ENCODE data around the gene FSIP1.

FSIP1 gene

DNA sequence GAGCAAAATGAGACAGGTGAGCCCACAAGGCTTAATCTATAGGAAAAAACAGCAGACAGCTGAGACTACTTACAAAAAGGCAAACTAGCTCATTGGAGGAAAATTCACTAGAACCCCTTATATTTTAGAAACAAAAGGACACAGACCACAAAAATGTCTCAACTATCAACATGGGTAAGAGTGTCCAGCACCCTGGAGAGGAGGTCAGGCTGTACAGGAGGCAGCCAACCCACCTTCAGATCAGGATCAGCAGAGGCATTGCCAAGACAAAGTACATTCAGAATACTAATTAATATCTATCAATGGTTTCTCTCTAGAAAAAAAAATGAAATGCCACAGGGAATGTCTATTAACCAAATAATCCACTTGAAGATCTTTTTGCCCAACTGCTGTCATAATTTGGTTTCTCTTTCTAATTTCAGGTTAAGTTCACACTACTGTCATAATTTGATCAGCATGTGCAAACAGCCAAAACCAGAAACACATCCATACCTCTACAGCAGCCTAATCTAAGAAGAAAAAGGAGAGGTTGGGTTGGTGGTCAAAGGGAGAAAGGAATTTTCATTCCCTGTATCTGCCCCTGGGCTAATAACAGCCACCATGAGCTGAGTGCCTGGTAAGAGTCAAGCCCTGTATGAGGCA lies 227.8 kb downstream of the FSIP1 start:
- no peak overlapping the region for H3K27ac ChIP-seq (ENCODE audit: poor library complexity, severe bottlenecking)
- no peaks in the 10 kb centered on the region for H3K9me3 ChIP-seq (ENCODE audit: severe bottlenecking)
- peaks cover 8% of the 10 kb centered on the region for H3K4me1 ChIP-seq (ENCODE audit: insufficient read depth, poor library complexity, severe bottlenecking)
- TF ChIP-seq, protein P1, sequence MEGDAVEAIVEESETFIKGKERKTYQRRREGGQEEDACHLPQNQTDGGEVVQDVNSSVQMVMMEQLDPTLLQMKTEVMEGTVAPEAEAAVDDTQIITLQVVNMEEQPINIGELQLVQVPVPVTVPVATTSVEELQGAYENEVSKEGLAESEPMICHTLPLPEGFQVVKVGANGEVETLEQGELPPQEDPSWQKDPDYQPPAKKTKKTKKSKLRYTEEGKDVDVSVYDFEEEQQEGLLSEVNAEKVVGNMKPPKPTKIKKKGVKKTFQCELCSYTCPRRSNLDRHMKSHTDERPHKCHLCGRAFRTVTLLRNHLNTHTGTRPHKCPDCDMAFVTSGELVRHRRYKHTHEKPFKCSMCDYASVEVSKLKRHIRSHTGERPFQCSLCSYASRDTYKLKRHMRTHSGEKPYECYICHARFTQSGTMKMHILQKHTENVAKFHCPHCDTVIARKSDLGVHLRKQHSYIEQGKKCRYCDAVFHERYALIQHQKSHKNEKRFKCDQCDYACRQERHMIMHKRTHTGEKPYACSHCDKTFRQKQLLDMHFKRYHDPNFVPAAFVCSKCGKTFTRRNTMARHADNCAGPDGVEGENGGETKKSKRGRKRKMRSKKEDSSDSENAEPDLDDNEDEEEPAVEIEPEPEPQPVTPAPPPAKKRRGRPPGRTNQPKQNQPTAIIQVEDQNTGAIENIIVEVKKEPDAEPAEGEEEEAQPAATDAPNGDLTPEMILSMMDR (IDR thresholded peaks at IDR 0.05; ENCODE audit: poor library complexity, severe bottlenecking) = no peak
- no peaks in the 10 kb centered on the region for H3K27me3 ChIP-seq (ENCODE audit: insufficient read depth, poor library complexity, severe bottlenecking)
- ATAC-seq (ENCODE audit: low read depth) = no peak
- H3K36me3 ChIP-seq (ENCODE audit: low read depth) = no peaks in the 10 kb centered on the region
- no peak for DNase-seq (ENCODE audit: low spot score)
- H3K4me3 ChIP-seq (ENCODE audit: severe bottlenecking) = no peak overlapping the region

DNA sequence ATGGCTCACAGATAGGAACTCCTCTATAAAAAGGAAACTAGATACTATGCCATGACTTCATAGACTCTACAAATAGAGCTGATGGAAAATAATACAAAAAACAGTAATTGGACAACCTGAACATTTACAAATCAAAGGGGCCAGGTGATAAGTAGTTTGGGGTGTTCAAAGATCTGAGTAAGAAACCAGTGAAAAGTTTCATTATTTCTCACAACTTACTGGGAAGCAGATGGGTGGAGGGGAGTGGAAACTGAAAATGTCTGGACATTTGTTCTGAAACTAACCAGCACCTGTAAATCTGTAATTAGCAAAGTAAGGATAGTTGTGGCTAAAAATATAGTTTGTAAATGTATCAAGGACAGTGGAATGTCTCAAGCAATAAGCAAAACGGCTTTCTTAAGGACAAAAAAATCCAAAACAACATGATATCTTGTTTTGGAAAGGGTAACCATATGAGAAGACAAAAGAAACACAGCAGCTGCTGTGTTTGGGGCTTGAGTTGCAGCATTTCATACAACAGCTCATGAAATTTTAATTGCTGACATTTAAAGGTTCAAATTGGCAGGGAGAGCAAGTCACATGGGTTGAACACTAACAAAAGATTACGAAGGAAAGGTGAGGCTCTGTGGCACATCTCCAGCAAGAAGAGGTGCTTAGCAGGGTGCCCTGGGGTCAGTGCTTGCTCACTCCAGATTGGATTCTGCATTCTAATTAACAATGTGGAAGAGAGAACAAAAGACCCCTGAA lies 228.5 kb downstream of the FSIP1 start:
- Histone ChIP-seq H3K27me3 (ENCODE audit: insufficient read depth, poor library complexity, severe bottlenecking) (no peaks in the 10 kb centered on the region), H3K27ac (ENCODE audit: poor library complexity, severe bottlenecking) (no peak overlapping the region), H3K4me1 (ENCODE audit: insufficient read depth, poor library complexity, severe bottlenecking) (peaks cover 8% of the 10 kb centered on the region), H3K36me3 (ENCODE audit: low read depth) (no peaks in the 10 kb centered on the region), H3K9me3 (ENCODE audit: severe bottlenecking) (no peaks in the 10 kb centered on the region), H3K4me3 (ENCODE audit: severe bottlenecking) (no peak overlapping the region)
- DNase-seq (ENCODE audit: low spot score) (no peak), ATAC-seq (ENCODE audit: low read depth) (no peak)
- TF ChIP-seq, protein P1 (IDR thresholded peaks at IDR 0.05; ENCODE audit: poor library complexity, severe bottlenecking) = no peak

DNA sequence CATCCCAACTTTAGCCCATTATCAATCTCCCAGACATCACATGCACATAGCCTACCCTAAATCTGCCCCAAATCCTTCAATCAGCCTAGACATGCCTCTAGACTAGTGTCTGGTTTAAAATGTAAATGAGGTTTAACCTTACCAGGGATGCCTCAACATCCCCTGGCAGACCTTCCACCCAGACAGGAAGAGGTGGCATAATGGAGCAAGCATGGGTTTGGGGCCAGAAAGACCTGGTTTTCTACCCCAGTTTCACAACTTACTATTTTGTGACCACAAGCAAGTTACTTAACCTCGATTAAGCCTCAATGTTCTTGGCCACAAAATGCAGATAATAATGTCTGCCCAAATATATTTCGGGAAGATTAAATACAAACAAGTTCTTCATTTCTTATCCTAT lies 230.1 kb downstream of the FSIP1 start:
- DNase-seq (ENCODE audit: low spot score) = no peak
- peaks cover 8% of the 10 kb centered on the region for H3K4me1 ChIP-seq (ENCODE audit: insufficient read depth, poor library complexity, severe bottlenecking)
- no peaks in the 10 kb centered on the region for H3K36me3 ChIP-seq (ENCODE audit: low read depth)
- H3K9me3 ChIP-seq (ENCODE audit: severe bottlenecking) = no peaks in the 10 kb centered on the region
- TF ChIP-seq, protein P1 (IDR thresholded peaks at IDR 0.05; ENCODE audit: poor library complexity, severe bottlenecking) = no peak
- H3K27me3 ChIP-seq (ENCODE audit: insufficient read depth, poor library complexity, severe bottlenecking) = no peaks in the 10 kb centered on the region
- no peak overlapping the region for H3K4me3 ChIP-seq (ENCODE audit: severe bottlenecking)
- no peak for ATAC-seq (ENCODE audit: low read depth)
- no peak overlapping the region for H3K27ac ChIP-seq (ENCODE audit: poor library complexity, severe bottlenecking)

DNA sequence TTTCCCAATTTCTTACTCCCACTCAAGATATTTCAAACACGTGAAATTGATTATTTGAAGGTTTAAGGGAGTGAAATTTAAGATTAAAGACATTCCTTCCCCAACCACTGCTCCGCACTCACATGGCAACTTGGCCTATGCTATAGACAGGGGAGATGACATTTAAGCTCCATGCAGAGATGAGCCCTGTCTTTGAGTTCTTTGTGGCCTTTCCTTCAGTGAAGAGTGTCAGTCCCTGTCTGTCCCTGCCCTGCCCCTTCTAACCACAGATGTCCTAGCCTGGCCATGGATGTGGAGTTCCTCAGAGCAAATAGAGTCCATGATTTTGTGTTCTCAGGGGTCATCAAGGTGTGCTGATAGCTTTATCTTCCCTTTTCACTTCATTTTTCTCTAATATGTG lies 231.2 kb downstream of the FSIP1 start:
- Histone ChIP-seq H3K27ac (ENCODE audit: poor library complexity, severe bottlenecking) (no peak overlapping the region), H3K4me3 (ENCODE audit: severe bottlenecking) (no peak overlapping the region), H3K27me3 (ENCODE audit: insufficient read depth, poor library complexity, severe bottlenecking) (no peaks in the 10 kb centered on the region), H3K9me3 (ENCODE audit: severe bottlenecking) (no peaks in the 10 kb centered on the region), H3K36me3 (ENCODE audit: low read depth) (no peaks in the 10 kb centered on the region), H3K4me1 (ENCODE audit: insufficient read depth, poor library complexity, severe bottlenecking) (peaks cover 4% of the 10 kb centered on the region)
- ATAC-seq (ENCODE audit: low read depth) (no peak), DNase-seq (ENCODE audit: low spot score) (no peak)
- TF ChIP-seq, protein P1 (IDR thresholded peaks at IDR 0.05; ENCODE audit: poor library complexity, severe bottlenecking) = no peak

All from RWPE2 (cell line).